BE2C (cell line): ENCODE data around the gene ARSK.
"Not testable (repeated sequence)": the region's sequence is repeated elsewhere in the genome, so short reads cannot be mapped to it uniquely, and the experiment has no call there.

Experiments used
- DNase-seq: peaks from one replicate; pipeline ENCODE4 v3.0.0-alpha.2; 2020
- H3K27me3 ChIP-seq: fragments of 250-450 bp; sonication (Bioruptor Pico); 2 replicates; pipeline ENCODE4 v1.5.1; 2020; ENCODE audit warnings: mild to moderate bottlenecking
- H3K36me3 ChIP-seq: fragments of 250-450 bp; sonication (Bioruptor Pico); 2 replicates; pipeline ENCODE4 v1.5.1; 2020; ENCODE audit warnings: mild to moderate bottlenecking
- H3K4me1 ChIP-seq: fragments of 250-450 bp; sonication (Bioruptor Pico); 2 replicates; pipeline ENCODE4 v1.5.1; 2020
- H3K4me3 ChIP-seq: 2 replicates; pipeline ENCODE4 v1.5.1; 2011; ENCODE audit warnings: low read depth, low read length
- H3K9me3 ChIP-seq: fragments of 250-450 bp; sonication (Bioruptor Pico); 2 replicates; pipeline ENCODE4 v1.5.1; 2020
- CTCF ChIP-seq: IDR thresholded peaks from 2 replicates; pipeline ENCODE4 v1.5.1; 2012; ENCODE audit warnings: mild to moderate bottlenecking, low read depth, low read length

Gene ARSK

GRCh38 chr5:95643152-95643551, 88.3 kb downstream of the ARSK start:
- no peak for DNase-seq
- Histone ChIP-seq H3K36me3 (no peaks in the 10 kb centered on the region), H3K4me3 (no peak overlapping the region), H3K9me3 (no peaks in the 10 kb centered on the region), H3K4me1 (peaks cover 2% of the 10 kb centered on the region; the same call in 1 of the 2 replicates), H3K27me3 (no peaks in the 10 kb centered on the region)
- no peak for TF ChIP-seq CTCF

DNA sequence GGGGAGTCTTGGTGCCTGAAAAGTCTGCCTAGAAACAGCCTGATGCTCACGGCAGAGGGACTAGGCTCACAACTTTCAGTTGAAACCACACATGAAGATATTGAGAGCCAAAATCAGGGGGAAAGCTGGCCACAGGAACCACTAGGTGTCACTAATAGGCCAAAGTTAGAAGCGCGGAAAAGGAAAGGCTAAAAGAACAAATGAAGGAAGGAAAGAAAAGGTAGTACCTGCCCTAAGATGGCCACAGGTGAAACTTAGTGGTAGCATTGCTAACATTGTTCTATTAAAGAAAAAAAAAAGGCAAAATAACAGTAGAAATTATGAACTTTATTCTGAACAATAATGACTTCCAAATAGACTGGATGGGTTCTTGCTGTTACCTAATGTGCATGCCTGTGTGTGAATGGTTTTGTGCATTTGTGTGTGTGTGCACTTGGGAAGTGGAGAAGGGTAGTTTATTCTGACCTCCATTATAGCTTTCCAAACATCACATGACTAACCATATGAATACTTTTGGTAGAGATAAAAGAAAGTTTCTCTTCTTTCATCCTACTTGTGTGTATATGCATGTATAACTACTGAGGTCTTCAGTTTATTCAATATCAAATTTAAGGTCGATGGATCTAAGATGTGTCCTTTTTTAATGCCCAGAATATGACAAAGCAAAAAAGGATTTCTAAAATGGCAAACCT, 89.6 kb downstream of the ARSK start:
- H3K27me3 ChIP-seq, result no peaks in the 10 kb centered on the region
- H3K4me1 ChIP-seq, result peaks cover 2% of the 10 kb centered on the region; the same call in 1 of the 2 replicates
- peak; percentile 43 for DNase-seq
- H3K9me3 ChIP-seq, result no peaks in the 10 kb centered on the region
- no peak overlapping the region for H3K4me3 ChIP-seq
- TF ChIP-seq CTCF, result peak; percentile 95
- no peaks in the 10 kb centered on the region for H3K36me3 ChIP-seq

- not testable (repeated sequence) for H3K4me3 ChIP-seq, DNase-seq, H3K4me1 ChIP-seq, H3K36me3 ChIP-seq, H3K27me3 ChIP-seq, H3K9me3 ChIP-seq
Observed at GRCh38 chr5:95646226-95646568, 91.3 kb downstream of the ARSK start.

GRCh38 chr5:95646569-95647431, 91.9 kb downstream of the ARSK start, which contains the start of gene RFESD:
TSS of gene RFESD (plus strand) at chr5:95646777. CDS start at chr5:95652272, 5,495 bp downstream.
- peak; percentile 7 for TF ChIP-seq CTCF
- Histone ChIP-seq H3K27me3 (no peaks in the 10 kb centered on the region), H3K4me1 (peaks cover 2% of the 10 kb centered on the region; the same call in 1 of the 2 replicates), H3K4me3 (peak within 1 kb of the TSS; percentile 69), H3K9me3 (no peaks in the 10 kb centered on the region), H3K36me3 (no peaks in the 10 kb centered on the region)
- peak; percentile 99 for DNase-seq

- no peaks in the 10 kb centered on the region for H3K27me3 ChIP-seq
- no peak overlapping the region for H3K4me3 ChIP-seq
- TF ChIP-seq CTCF, result no peak
- H3K36me3 ChIP-seq, result no peaks in the 10 kb centered on the region
- H3K9me3 ChIP-seq, result no peaks in the 10 kb centered on the region
- H3K4me1 ChIP-seq, result peaks cover 2% of the 10 kb centered on the region; the same call in 1 of the 2 replicates
- no peak for DNase-seq
Observed at GRCh38 chr5:95647886-95648860, 93.3 kb downstream of the ARSK start.

- DNase-seq, result no peak
- TF ChIP-seq CTCF, result no peak
- Histone ChIP-seq H3K4me1 (peaks cover 2% of the 10 kb centered on the region; the same call in 1 of the 2 replicates), H3K4me3 (no peak overlapping the region), H3K36me3 (no peaks in the 10 kb centered on the region), H3K9me3 (no peaks in the 10 kb centered on the region), H3K27me3 (no peaks in the 10 kb centered on the region)
Observed at GRCh38 chr5:95649274-95649673, 94.4 kb downstream of the ARSK start.
